ENCODE data around the gene CCDC88C.
"Not testable (repeated sequence)": the region's sequence is repeated elsewhere in the genome, so short reads cannot be mapped to it uniquely, and the experiment has no call there.

The CCDC88C gene

GRCh38 chr14:91417983-91418386 is 365 bp upstream of the CCDC88C start:
- peak; percentile 63 for DNase-seq

GRCh38 chr14:91416744-91417119 is 888 bp downstream of the CCDC88C start:
- DNase-seq: no peak

GRCh38 chr14:91415794-91416743 is 1.6 kb downstream of the CCDC88C start:
- DNase-seq: peak; percentile 64

GRCh38 chr14:91414475-91414833 is 3.2 kb downstream of the CCDC88C start:
- DNase-seq: no peak

- DNase-seq: peak; percentile 25
Observed at GRCh38 chr14:91413547-91414474, 3.8 kb downstream of the CCDC88C start.

- DNase-seq: no peak
Observed at GRCh38 chr14:91412939-91413338, 4.7 kb downstream of the CCDC88C start.

GRCh38 chr14:91410771-91411536 is 6.7 kb downstream of the CCDC88C start:
- DNase-seq: no peak

GRCh38 chr14:91409928-91410718 is 7.5 kb downstream of the CCDC88C start:
- no peak for DNase-seq

- DNase-seq: not testable (repeated sequence)
Observed at GRCh38 chr14:91409240-91409639, 8.4 kb downstream of the CCDC88C start.

GRCh38 chr14:91406982-91407381 is 10.6 kb downstream of the CCDC88C start:
- no peak for DNase-seq

GRCh38 chr14:91406451-91406850 is 11.2 kb downstream of the CCDC88C start:
- DNase-seq: no peak

- no peak for DNase-seq
Observed at GRCh38 chr14:91405724-91406435, 11.7 kb downstream of the CCDC88C start.

- peak; percentile 75 for DNase-seq
Observed at GRCh38 chr14:91405241-91405721, 12.3 kb downstream of the CCDC88C start.

- no peak for DNase-seq
Observed at GRCh38 chr14:91402771-91403600, 14.6 kb downstream of the CCDC88C start.

GRCh38 chr14:91402348-91402747 is 15.3 kb downstream of the CCDC88C start:
- DNase-seq: no peak

- DNase-seq: no peak
Observed at GRCh38 chr14:91401751-91402150, 15.9 kb downstream of the CCDC88C start.

GRCh38 chr14:91400696-91401095 is 16.9 kb downstream of the CCDC88C start:
- no peak for DNase-seq

- peak; percentile 25 for DNase-seq
Observed at GRCh38 chr14:91399868-91400640, 17.6 kb downstream of the CCDC88C start.

- no peak for DNase-seq
Observed at GRCh38 chr14:91398707-91399106, 18.9 kb downstream of the CCDC88C start.
